ENCODE data around the gene DSTN.

Gene DSTN

DNA sequence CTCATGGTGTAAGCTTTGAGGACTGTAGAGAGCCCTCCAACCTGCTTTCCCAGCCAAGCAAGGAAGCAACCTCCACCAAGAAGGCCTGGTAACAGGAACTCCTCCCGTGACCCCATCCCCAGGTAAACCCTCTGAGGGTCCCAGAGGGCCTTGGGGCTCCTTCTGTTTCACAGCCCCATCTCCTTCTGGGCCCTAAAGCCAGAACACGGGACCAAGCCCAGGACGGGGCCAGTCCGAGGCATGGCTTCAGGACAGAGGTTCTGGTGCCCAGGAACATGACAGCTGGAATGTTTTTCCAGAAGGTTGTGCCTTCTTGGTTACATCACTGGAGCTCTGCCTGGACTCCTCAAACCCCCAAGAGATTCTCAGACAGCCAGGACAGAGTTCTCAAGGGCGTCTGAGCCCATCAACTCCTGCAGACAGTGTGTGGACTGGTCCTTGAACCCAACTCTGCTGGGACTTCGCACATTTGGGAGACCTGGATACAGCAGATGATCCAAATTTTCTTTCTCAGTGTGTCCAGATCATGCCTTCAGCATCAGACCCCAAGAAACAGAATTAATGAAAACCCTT, 69.0 kb downstream of the DSTN start:
- no peak for DNase-seq

DNA sequence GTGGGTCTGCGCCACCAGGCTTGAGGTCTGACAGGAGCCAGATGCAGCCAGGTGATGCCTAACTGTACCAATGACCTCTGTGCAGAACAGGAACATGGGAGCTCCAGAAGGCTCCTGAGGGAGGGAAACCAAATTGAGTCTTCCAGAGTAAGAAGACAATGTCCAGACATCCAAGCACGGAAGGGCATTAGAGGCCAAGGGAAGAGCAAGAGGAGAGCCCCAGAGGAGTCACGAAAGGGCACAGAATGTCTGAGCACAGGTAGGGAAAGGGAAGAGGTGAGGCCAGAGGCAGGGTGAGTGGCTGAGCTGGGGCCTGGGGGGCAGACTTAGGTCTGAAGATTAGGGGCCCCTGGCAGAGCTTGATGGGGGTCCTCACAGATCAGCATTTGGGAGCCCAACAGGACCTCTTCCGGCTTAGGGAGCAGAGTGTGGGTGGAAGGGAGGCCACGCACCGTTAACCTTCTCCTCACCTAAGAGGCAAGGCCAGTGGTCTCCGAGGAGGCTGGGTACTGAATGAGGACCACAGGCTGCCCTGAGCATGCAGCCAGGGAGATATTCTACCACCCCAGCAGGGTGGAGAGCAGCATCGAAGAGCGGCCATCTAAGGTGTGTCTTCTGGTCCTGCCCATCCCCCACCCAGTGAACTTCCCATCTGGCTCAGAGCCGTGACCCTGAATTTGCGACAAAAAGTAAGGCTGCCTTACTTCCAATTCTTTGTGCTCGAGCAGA, 70.4 kb downstream of the DSTN start:
- DNase-seq, result no peak

DNA sequence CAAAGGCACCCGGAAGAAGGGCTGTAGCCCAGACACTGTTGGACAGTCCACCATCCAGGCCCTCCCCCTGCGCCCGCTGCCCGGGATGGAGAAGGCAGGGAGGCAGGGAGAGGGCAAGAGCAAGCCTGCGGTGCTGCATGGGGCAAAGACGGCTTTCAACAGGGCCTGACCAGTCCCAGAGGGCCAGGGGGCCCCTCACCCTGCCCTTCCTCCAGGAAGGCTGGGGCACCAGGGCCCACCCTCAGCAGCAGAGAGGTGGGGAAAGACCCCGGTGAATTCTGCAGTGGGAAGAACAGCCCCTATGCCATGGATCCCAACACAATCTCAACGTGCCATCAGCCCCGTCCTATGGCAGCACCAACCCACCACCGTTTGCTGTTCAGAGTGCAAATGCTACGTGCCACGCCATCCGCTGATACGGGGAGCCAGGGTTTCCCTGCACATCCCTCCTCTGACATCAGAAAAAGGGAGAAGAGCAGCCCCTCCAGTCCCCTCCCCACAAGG, 71.1 kb downstream of the DSTN start:
- DNase-seq, result no peak

DNA sequence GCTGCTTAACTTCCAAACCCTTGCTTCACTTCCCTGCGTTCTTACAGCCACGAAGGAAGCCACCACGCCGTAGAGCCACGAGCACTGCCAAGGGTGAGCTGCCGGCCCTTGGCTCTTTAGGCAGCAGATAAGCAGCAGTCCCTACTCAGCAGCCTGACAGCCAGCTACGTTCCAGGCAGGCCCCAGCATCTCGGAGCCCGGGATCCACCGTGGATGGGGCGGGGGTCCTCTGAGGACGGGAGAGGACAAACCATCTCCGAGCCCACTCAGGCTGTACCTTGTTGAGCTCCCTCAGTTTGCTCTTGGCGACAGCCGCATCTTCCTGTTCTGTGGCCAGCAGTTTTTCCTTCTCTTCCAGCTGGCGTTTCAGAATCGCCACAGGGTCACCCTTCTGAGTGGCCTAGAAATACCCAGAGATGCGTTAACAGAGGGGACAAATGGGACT, 71.7 kb downstream of the DSTN start:
- no peak for DNase-seq

DNA sequence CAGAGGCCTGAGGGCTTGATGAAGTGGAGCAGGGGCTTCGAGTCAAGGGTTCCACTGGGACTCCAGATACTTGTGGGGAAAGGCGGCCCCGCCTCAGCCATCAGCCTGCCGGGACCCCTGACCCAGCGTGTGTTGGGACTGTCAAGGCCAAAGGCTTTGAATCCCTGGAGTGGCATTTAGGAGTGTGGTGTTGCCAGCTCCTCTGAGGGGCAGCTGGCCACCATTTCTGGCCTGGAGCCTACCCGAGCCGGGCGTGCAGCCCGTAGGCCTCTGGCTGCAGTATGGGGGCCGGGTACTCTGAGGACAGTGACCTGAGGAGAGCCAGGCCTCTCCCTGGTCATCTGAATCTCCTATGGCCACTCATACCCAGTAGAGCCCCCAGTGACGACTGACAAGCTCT, 72.1 kb downstream of the DSTN start:
- no peak for DNase-seq

DNA sequence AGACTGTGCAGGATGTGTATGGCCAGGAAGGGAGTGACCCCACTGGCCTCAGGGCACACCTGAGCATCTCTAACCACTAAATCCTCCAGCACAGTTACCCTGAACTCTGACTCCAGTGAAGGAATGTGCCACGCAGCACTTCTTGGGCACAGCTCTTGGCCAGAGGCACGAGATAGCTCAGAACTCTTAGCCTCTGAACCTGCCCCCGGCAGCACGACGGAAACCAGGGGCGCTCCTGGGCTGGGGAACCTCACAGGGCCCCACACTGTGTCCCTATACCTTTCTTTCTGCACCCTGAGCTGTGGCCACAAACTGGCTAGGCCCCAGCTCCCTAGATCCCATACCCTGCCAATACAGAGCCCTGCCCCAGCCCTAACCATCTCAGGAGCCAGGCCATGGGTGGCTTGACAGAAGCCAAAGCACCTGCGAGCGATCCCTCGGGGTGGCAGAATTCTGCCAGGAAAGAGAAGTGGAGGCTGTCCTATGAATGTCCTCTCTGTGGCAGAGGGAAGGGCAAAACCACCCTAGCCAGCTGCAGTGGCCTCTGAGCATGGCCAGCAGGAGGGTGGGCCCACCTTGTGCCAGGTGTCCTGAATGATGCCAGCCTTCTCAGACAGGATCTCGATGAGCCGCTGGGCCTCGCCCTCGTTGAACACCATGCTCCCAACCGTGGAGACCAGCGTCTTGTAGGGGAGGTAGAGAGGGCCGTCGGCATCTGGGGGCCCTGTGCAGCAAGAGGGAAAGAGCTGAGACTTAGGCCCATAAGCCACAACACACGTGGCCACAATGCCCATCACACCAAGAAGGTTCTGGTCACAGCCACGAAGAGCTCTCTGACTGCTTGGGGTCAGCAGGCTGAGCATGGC, 72.8 kb downstream of the DSTN start:
- DNase-seq, result no peak

DNA sequence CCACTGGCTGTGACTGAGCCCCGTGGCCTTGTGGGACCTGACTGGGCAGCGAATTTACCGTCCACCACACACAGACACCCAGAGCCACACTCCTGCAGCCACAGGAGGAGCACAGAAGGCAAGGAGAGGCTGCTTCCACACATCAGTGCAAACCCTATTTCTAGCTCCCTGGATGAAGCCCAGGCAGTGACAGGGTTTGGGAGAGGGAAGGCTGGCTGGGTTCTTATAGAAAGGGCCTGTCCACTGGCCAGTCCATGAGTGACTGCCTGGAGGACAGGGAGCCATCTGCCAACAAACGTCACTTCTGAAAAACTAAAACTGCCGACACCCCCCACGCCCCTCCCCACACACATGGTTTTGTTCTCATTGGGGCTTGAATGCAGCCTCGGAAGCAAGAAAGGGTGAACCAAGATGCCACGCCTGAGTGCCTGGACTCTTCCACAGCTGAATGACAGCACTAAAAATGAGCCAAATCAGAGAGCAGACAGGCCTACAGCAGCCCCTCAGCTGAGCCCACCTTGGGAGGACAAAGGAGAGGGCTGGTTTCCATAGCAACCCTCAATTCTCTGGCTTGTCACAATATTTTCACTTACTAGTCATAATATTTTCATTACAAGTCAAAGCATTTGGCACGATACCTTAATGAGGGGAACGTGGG, 73.8 kb downstream of the DSTN start:
- no peak for DNase-seq

DNA sequence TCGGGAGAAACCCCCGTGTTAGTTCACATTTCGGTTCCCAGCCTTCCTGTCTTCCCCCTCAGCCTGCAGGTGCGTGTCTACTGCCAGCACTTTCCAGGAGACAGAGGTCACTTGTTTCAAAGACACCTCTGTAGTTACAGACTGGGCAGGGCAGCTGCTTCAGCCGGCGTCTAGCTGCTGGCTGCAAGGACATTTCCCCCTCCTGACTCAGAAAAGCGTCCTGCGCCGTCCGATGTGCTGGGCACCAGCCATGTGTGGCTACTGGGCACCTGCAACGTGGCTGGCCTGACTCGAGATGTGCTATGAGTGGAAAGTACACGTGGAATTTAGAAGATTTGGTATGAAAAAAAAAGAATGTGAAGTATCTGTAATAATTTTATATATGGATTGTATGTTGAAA, 74.6 kb downstream of the DSTN start:
- DNase-seq, result no peak

DNA sequence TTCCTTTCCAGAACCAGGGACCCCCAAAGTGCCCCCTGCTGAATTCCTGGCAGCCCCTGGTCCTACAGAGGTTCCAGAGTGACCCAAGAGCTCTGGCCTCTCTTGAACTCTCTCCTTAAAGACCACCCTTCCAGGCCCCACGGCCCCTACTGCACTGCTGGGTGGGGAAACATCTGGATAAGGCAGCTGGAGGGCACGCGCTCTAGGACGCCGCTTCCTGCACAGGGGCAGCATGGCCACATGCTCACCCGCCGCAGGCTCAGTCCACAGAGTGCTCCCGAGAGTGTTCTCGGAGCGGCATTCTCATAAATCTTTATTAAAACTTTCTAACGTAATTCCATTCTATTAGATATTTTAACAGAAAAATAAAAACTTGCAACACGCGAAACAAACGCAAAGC, 75.1 kb downstream of the DSTN start:
- no peak for DNase-seq

DNA sequence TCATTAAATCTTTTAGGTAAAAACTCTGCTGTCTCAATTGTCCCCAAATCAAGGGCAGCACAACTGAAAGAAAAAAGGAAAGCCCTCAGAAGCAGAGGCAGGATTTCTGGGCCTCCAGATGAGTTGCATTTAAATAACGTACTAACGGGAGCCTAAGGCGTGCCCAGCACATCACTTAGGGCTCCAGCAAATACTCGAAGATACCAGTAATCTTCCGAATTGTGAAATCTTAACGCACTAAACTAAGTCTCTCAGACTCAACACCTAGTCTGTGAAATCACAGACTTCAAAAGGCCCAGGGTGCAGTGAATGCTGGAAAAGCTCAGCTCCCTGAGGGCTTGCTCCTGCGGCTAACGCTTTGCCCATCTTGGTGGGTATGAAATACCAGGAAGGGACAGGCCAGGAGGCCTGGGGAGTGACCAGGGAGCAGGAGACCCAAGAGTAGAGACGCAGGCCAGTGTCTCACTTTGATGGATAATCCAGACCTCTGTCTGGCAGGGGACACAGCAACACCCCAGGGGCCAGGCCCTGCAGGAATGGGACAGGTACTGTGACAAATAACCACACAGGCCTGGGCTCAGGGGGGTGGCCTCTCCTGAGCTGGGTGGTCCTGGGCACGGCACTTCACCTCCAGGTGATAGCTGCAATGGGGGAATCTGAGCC, 75.8 kb downstream of the DSTN start:
- no peak for DNase-seq

DNA sequence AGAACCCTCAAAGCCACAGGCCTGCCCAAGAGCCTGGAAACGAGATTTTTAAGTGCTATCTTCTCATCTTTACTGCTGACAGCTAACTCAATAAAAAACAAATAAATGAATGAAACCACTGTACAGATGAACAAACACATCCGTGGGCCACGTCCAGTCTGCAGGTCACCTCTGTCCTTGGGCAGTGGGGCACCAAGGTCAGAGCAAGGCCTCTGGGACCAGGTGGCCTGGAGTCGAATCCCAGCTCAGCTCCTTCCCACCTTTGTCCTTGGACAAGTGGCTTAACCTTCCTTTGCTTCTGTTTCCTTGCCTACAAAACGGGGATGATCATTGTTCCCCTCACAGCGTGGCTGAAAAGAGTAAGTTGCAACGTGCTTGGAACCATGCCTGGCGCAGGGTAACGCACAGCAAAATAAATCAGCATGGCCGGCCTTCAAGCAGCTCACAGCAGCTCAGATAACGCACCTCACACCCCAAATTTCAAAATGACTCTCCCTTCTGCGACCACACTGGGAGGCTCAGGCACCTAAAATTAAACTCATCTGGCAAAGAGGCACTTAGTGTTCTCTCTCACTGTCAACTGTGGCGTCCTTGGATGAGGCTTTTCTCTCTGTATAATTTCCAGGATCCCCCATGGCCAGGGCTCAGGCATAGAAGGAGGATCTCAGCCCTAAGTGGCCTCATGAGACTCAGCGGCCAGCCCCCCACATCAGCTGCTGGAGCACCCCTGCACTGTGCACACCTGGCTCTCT, 76.5 kb downstream of the DSTN start:
- DNase-seq, result no peak

DNA sequence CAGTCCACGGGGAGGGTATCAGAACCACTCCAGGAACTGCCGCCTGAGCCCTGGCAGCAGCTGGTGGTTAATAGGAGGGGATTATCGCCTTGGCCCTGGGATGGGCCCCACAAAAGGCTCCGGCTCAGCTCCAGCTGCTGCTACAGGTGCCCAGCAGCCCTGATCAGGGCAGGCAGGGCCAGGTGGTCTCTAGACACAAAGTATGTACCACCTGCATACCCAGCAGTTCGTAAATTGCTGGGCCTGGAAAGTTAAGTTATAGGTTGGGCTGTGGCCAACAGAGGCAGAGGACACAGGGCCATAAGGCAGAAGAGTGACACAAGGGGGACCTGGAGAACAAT, 77.1 kb downstream of the DSTN start:
- DNase-seq, result no peak

DNA sequence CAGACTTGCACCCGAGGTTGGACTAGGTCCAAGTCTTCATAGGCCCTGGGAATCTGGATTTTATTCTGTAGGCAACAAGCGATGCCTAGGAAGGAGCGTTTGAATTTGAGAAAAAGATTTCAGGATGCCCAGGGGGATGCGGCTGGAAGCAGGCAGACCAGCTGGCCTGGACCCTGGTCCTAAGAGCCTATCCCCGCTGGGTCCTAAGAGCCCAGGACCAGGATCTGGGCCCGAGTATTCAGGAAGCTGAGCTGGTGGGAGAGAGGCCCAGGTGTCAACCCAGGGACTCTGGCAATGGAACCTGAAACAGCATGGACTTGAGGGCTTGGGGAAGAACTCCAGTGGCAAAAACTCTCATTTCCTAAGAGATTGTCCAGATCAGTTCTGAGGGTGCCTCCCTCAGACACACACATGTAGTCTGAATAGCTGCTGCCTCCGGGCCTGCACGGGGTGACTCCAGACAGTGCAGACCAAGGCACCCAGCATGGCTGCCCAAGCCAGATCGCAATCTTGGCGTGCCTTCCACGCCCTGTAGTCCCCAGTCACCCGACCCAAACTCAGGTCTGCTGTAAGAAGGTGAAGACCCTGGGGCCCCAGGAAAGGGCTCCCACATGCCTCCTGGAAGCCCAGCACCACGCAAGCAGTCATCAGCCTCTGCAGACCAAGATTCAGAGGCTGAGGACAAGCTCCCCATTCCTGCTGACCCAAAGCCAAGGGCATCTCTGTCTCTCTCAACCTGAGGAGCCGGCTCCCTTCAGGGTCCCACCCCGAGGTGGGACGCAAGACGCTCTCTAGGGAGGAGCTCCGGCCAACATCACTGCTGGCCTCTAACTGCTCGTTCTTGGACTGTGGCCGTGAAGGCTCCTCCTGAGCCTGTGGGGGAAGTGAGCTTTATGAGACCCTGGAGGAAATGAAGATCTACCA, 77.8 kb downstream of the DSTN start:
- no peak for DNase-seq

DNA sequence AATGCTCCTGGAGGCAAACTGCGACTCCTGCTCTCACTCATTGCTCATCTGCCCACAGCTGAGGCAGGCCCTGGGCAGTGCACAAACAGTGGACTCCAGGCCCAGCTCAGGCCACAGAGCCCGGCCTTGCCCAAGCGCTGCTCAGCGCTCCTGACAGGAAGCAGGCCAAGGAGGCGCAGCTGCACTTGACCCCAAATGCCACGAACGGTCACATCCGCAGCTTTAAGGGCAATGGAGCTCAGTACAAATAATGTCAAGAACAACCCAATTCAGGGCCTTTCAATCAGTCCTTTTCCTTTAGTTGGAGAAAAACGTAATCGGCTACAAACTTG, 78.4 kb downstream of the DSTN start:
- no peak for DNase-seq

DNA sequence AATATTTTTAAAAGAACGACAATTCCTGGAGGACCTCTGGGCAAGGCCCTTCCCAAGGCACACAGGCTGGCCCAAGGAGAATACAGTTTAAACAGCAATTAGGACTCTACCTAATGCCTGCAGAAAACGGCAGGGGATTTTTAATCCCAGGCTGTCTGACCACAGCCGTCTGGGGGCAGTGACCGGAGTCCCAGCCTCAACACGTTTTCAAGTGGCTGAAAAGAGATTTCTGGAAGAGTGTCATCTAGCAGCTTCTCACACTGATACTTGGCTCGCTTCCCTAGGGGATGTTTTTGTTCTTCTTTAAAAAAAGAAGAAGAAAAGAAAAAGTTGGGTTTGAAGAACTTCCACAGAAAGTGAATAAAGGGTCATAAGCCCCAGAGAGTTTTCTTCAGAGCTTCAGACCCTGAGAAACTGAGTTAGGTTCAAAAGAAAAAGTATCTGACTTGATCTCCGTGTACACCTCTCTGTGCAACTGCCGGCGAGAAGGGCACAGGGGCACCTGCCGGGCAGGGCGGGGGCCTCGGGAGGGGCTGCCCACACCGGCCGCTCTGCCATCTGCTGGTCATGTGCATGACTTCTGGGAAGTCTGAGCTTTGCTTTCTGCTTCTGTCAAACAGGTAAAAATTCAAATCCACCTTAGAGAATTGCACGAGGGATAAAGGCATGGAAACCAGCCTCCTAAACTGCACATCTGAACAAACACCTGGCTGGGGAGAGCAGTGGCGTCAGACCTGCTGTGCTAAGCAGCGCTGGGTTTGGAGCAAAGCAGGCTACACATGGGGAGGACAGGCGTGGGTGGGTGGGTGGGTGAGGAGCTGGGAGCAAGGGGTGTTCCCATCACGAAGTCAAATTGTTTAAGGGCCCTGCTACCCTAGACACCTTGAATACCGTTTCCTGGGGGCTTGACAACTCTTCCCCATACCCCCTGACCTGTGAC, 79.2 kb downstream of the DSTN start:
- DNase-seq, result no peak

DNA sequence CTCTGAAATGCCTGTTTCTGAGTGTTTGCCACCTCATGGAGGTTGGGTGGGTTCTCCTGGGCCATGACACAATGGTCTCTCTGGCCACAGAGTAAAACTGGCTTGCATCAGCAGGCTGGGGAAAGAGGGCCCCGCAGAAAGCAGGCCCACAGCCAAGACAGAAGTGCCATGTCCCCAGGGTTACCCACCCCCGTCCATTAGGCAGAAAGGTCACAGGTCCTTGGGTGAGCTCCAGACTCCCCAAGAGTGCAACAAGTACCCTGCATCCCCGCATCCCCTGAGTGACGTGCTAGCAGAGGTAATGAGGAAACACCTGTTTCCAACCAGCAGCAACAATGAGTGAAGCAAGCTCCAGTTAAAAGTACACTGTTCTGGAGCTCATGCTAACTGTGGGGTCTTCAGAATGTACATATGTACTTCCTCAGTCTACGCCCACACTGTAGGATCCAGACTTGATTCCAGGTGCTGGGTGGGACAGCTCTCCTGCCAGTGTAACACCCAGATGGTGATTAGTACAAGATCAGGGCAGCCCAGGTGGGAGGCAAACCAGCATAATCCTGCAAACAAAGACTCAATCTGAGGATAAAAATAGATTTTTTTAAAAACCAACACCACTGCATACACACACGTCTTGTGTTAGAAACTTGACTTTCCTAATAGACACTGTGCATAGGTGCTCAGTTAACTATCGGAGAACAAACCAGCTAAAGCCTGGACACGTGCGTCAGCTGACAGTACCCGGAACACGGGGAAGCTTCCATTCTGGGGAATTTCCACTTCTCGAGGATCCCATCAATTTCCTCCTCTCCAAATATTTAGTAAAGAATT, 80.6 kb downstream of the DSTN start:
- DNase-seq, result no peak

DNA sequence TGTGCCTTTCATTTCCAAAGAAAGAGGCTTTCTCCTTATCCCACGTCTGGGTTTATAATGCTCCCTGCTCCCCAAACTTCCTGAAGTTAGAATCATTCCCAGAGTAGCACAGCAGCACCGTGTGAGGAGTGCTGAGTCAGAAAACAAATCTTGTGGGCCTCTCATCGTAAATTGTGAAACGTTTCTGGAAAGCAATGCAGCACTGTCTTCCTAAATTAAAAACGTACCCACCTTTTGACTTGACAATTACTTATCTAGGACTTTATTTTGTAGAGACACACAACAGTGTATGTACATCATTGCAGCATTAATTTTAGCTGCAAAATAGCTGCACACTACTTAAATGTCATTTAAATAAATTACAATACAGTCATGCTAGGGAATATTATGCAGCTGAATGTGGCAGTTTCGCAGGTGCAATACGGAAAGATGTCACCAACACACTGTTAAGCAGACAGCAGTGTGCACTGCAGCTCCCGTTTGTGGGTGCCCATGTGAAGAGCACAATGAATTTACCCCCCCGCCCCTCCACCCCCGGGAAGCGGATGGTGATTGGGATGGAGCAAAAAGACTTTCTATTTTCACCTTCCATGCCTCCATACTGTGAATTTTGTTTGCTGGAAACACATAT, 81.4 kb downstream of the DSTN start:
- no peak for DNase-seq

DNA sequence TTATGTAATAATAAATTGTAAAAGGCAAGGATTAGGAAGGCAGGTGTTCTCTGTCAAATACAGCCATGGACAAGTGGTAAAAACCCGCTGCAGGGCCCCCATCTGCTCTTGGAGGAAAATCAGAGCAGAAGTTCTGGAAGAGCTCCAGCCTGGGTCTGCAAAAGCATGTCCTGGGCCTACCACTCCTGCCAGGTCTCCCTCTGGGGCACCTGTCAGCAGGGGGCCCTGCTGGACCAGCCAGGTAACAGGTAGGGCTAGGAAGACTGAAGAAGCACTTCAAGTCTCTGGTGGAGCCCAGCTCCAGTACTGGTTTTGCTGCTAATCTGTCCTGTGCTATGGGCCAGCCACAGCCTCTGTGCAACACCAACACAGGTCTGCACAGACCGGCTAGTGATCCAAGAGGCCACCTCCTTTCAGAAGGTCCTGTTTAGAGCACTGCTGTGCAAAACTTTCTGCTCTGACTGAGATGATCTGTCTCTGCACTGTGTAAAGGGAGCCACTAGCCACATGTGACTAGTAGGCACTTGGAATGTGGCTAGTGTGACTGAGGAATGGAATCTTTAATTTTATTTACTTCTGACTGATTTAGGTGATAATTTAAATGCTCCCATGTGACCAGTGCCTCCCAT, 82.0 kb downstream of the DSTN start:
- no peak for DNase-seq
